HEK293 (cell line): ENCODE data around the gene TMEM220.

Experiments
- CTCF ChIP-seq: fragments of 450-650 bp; formaldehyde crosslinking; IDR thresholded peaks from 2 replicates; pipeline ENCODE4 v1.5.1; 2016; ENCODE audit warnings: missing biosample characterization, missing genetic modification characterization
- REST ChIP-seq: fragments of 450-650 bp; formaldehyde crosslinking; IDR thresholded peaks from 2 replicates; pipeline ENCODE4 v1.5.1; 2016; ENCODE audit warnings: missing biosample characterization, missing genetic modification characterization
- ZBTB21 ChIP-seq: fragments of 450-650 bp; formaldehyde crosslinking; IDR thresholded peaks from 2 replicates; pipeline ENCODE4 v1.5.1; 2017; ENCODE audit warnings: missing biosample characterization, missing genetic modification characterization
- ZNF121 ChIP-seq: fragments of 450-650 bp; formaldehyde crosslinking; IDR thresholded peaks from 2 replicates; pipeline ENCODE4 v1.5.1; 2016; ENCODE audit warnings: missing biosample characterization, missing genetic modification characterization
- ZNF146 ChIP-seq: fragments of 450-650 bp; formaldehyde crosslinking; IDR thresholded peaks from 2 replicates; pipeline ENCODE4 v1.5.1; 2016; ENCODE audit warnings: missing biosample characterization, missing genetic modification characterization
- ZNF239 ChIP-seq: fragments of 450-650 bp; formaldehyde crosslinking; IDR thresholded peaks from 2 replicates; pipeline ENCODE4 v1.5.1; 2016; ENCODE audit warnings: missing biosample characterization, missing genetic modification characterization
- ZNF274 ChIP-seq, 2 experiments: fragments of 200-500 bp in 1 of 2; fragments of 450-650 bp in 1 of 2; sonication (Bioruptor generic) in 1 of 2; formaldehyde crosslinking in 1 of 2; IDR thresholded peaks; 2 replicates each; pipeline versions ENCODE4 v1.5.1 to v1.6.1; 2014 to 2016; ENCODE audit warnings: borderline replicate concordance in 1 of 2, inconsistent platforms in 1 of 2, low read length in 1 of 2, missing biosample characterization in 1 of 2, missing genetic modification characterization in 1 of 2
- ZNF416 ChIP-seq: fragments of 450-650 bp; formaldehyde crosslinking; IDR thresholded peaks from 2 replicates; pipeline ENCODE4 v1.5.1; 2016; ENCODE audit warnings: missing biosample characterization, missing genetic modification characterization
- ZNF677 ChIP-seq: fragments of 450-650 bp; IDR thresholded peaks from 2 replicates; pipeline ENCODE4 v1.5.0; 2018; ENCODE audit warnings: missing biosample characterization, mild to moderate bottlenecking, missing genetic modification characterization, moderate library complexity
- ZNF707 ChIP-seq: fragments of 450-650 bp; formaldehyde crosslinking; IDR thresholded peaks from 2 replicates; pipeline ENCODE4 v1.5.1; 2016; ENCODE audit warnings: missing biosample characterization, missing genetic modification characterization
- ZNF792 ChIP-seq: fragments of 450-650 bp; formaldehyde crosslinking; IDR thresholded peaks from 2 replicates; pipeline ENCODE4 v1.5.1; 2016; ENCODE audit warnings: missing biosample characterization, missing genetic modification characterization
- TF ChIP-seq, protein P1 (sequence below): fragments of 450-650 bp; formaldehyde crosslinking; IDR thresholded peaks from 2 replicates; pipeline ENCODE4 v1.5.1; 2016; ENCODE audit warnings: missing biosample characterization, missing genetic modification characterization, low read depth

DNA sequence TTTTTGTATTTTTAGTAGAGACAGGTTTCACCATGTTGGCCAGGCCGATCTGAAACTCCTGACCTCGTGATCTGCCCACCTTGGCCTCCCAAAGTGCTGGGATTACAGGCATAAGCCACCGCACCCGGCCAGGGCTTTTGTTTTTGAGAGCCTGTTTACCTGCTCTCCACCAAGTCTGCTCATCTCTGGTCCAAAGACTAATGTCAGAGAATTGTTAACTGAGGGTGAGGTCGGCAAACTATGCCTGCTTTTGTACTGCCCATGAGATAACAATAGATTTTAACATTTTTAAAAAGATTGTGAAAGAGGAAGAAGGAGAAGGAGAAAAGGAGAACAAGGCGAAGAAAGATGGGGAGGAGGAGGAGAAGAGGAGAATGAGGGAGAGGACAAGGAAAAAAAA lies 48.1 kb upstream of the TMEM220 start:
- TF ChIP-seq ZNF121 (tag by site-specific recombination) (no peak), ZNF274 (IDR thresholded peaks at IDR 0.05; ENCODE audit: low read length) (no peak), ZNF274 (tag by site-specific recombination; IDR thresholded peaks at IDR 0.05; ENCODE audit: borderline replicate concordance) (no peak), ZNF707 (no peak), ZNF416 (tag by site-specific recombination) (no peak), CTCF (no peak), ZNF239 (tag by site-specific recombination) (no peak), ZBTB21 (tag by site-specific recombination) (no peak), REST (tag by site-specific recombination) (no peak), ZNF677 (tag by site-specific recombination) (no peak), ZNF792 (tag by site-specific recombination) (no peak), ZNF146 (tag by site-specific recombination) (no peak)
- TF ChIP-seq, protein P1, sequence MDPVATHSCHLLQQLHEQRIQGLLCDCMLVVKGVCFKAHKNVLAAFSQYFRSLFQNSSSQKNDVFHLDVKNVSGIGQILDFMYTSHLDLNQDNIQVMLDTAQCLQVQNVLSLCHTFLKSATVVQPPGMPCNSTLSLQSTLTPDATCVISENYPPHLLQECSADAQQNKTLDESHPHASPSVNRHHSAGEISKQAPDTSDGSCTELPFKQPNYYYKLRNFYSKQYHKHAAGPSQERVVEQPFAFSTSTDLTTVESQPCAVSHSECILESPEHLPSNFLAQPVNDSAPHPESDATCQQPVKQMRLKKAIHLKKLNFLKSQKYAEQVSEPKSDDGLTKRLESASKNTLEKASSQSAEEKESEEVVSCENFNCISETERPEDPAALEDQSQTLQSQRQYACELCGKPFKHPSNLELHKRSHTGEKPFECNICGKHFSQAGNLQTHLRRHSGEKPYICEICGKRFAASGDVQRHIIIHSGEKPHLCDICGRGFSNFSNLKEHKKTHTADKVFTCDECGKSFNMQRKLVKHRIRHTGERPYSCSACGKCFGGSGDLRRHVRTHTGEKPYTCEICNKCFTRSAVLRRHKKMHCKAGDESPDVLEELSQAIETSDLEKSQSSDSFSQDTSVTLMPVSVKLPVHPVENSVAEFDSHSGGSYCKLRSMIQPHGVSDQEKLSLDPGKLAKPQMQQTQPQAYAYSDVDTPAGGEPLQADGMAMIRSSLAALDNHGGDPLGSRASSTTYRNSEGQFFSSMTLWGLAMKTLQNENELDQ (tag by site-specific recombination): no peak
